ENCODE data around the gene CNTNAP5.

GRCh38 chr2:123999681-124000080 lies 25.4 kb upstream of the CNTNAP5 start:
- TF ChIP-seq CTCF (conservative IDR thresholded peaks at IDR 0.05; ENCODE audit: low read depth, low read length) (no peak), EZH2 (IDR thresholded peaks at IDR 0.05; ENCODE audit: borderline replicate concordance, low read depth, low read length, poor library complexity, severe bottlenecking) (no peak)
